Karpas-422 (cell line): ENCODE measurements around the gene C2CD5. TPM values are rescaled to one million over a fixed set of nuclear protein-coding genes. Genes with fewer than 3 reads are reported as not detected.

Experiments
- DNase-seq: peaks from one replicate; pipeline ENCODE4 v3.0.0-alpha.2; 2015
- H2AFZ ChIP-seq: fragments of 200-600 bp; sonication (generic); 2 replicates; pipeline ENCODE4 v1.6.1; 2014; ENCODE audit warnings: antibody characterized with exemption, low read length, mixed read lengths
- H3K27ac ChIP-seq: fragments of 200-600 bp; sonication (generic); 2 replicates; pipeline ENCODE4 v1.5.1; 2014; ENCODE audit warnings: mild to moderate bottlenecking, low read length, moderate library complexity
- H3K27me3 ChIP-seq: fragments of 200-600 bp; sonication (generic); 2 replicates; pipeline ENCODE4 v1.6.1; 2014; ENCODE audit warnings: low read length, mixed read lengths
- H3K36me3 ChIP-seq: fragments of 200-600 bp; sonication (generic); 2 replicates; pipeline ENCODE4 v1.6.1; 2014; ENCODE audit warnings: low read length, mixed read lengths; ENCODE audit not compliant: insufficient read depth
- H3K4me1 ChIP-seq: fragments of 200-600 bp; sonication (generic); 2 replicates; pipeline ENCODE4 v1.6.1; 2014; ENCODE audit warnings: mild to moderate bottlenecking, low read length, mixed read lengths
- H3K4me2 ChIP-seq: fragments of 200-600 bp; sonication (generic); 2 replicates; pipeline ENCODE4 v1.6.1; 2014; ENCODE audit warnings: low read length, low read depth, mild to moderate bottlenecking; ENCODE audit not compliant: poor library complexity, severe bottlenecking
- H3K4me3 ChIP-seq: fragments of 200-600 bp; sonication (generic); 2 replicates; pipeline ENCODE4 v1.5.1; 2014; ENCODE audit warnings: mild to moderate bottlenecking, antibody characterized with exemption, low read length, mixed read lengths
- H3K79me2 ChIP-seq: fragments of 200-600 bp; sonication (generic); 2 replicates; pipeline ENCODE4 v1.6.1; 2014; ENCODE audit warnings: mild to moderate bottlenecking, low read length, mixed read lengths
- H3K9ac ChIP-seq: fragments of 200-600 bp; sonication (generic); 2 replicates; pipeline ENCODE4 v1.6.0; 2014; ENCODE audit warnings: low read length
- H3K9me2 ChIP-seq: fragments of 200-600 bp; sonication (generic), shearing (Covaris generic); replicated peaks from 2 replicates; pipeline ENCODE4 v1.6.0; 2014; ENCODE audit warnings: mild to moderate bottlenecking, low read length, moderate library complexity; ENCODE audit not compliant: insufficient read depth
- H3K9me3 ChIP-seq: fragments of 300-700, 200-600 bp; sonication (generic); 2 replicates; pipeline ENCODE4 v1.6.1; 2014; ENCODE audit warnings: low read length, mixed read lengths
- H4K20me1 ChIP-seq: fragments of 200-600 bp; sonication (generic); 2 replicates; pipeline ENCODE4 v1.6.1; 2014; ENCODE audit warnings: mild to moderate bottlenecking, antibody characterized with exemption, low read length, low read depth; ENCODE audit not compliant: insufficient read depth
- total RNA-seq: library from RNA; depleted of rRNA; stranded (reverse); fragments of >200 nt; shearing (Covaris generic); gene quantifications from 2 replicates; pipeline ENCODE4 v1.2.3, GENCODE V29; 2014; ENCODE audit warnings: low replicate concordance

The C2CD5 gene
- total RNA-seq, 1 experiment from 2014 or later: 71.8 TPM

- no peak for DNase-seq
- Histone ChIP-seq H3K4me1 (peaks cover under 1% of the 10 kb centered on the region; the same call in 1 of the 2 replicates), H3K4me2 (no peak overlapping the region), H3K27me3 (no peaks in the 10 kb centered on the region), H4K20me1 (no peaks in the 10 kb centered on the region), H2AFZ (no peak overlapping the region), H3K9ac (no peak overlapping the region), H3K36me3 (peaks cover 31% of the 10 kb centered on the region; the same call in 1 of the 2 replicates), H3K79me2 (no peaks in the 10 kb centered on the region), H3K9me2 (no peaks in the 10 kb centered on the region), H3K27ac (no peak overlapping the region), H3K9me3 (no peaks in the 10 kb centered on the region), H3K4me3 (no peak overlapping the region)
These were observed 77.2 kb downstream of the C2CD5 start for GRCh38 chr12:22467190-22467589.

GRCh38 chr12:22463306-22463705 lies 81.0 kb downstream of the C2CD5 start:
- Histone ChIP-seq H3K4me1 (peaks cover 15% of the 10 kb centered on the region), H3K4me3 (no peak overlapping the region), H3K27me3 (no peaks in the 10 kb centered on the region), H2AFZ (no peak overlapping the region), H3K79me2 (no peaks in the 10 kb centered on the region), H3K9me3 (no peaks in the 10 kb centered on the region), H3K9ac (no peak overlapping the region), H3K27ac (no peak overlapping the region), H3K9me2 (no peaks in the 10 kb centered on the region), H3K4me2 (no peak overlapping the region), H4K20me1 (no peaks in the 10 kb centered on the region), H3K36me3 (peaks cover 5% of the 10 kb centered on the region; the same call in 1 of the 2 replicates)
- DNase-seq: no peak

GRCh38 chr12:22461786-22462185 lies 82.6 kb downstream of the C2CD5 start:
- H3K4me3 ChIP-seq: no peak overlapping the region
- H4K20me1 ChIP-seq: no peaks in the 10 kb centered on the region
- H3K4me2 ChIP-seq: no peak overlapping the region
- no peak overlapping the region for H3K9ac ChIP-seq
- no peak for DNase-seq
- H3K9me2 ChIP-seq: no peaks in the 10 kb centered on the region
- no peak overlapping the region for H2AFZ ChIP-seq
- peak overlapping the region; percentile 43; the same call in 1 of the 2 replicates for H3K27ac ChIP-seq
- no peaks in the 10 kb centered on the region for H3K27me3 ChIP-seq
- H3K9me3 ChIP-seq: no peaks in the 10 kb centered on the region
- H3K4me1 ChIP-seq: peaks cover 15% of the 10 kb centered on the region
- H3K79me2 ChIP-seq: no peaks in the 10 kb centered on the region
- peaks cover 5% of the 10 kb centered on the region; the same call in 1 of the 2 replicates for H3K36me3 ChIP-seq

- H3K36me3 ChIP-seq: peaks cover 5% of the 10 kb centered on the region; the same call in 1 of the 2 replicates
- no peaks in the 10 kb centered on the region for H3K27me3 ChIP-seq
- H3K4me2 ChIP-seq: no peak overlapping the region
- H3K9me2 ChIP-seq: no peaks in the 10 kb centered on the region
- H3K4me3 ChIP-seq: no peak overlapping the region
- no peak overlapping the region for H3K9ac ChIP-seq
- H3K4me1 ChIP-seq: peaks cover 15% of the 10 kb centered on the region
- no peaks in the 10 kb centered on the region for H3K9me3 ChIP-seq
- DNase-seq: peak; percentile 85
- no peaks in the 10 kb centered on the region for H3K79me2 ChIP-seq
- H2AFZ ChIP-seq: no peak overlapping the region
- no peak overlapping the region for H3K27ac ChIP-seq
- no peaks in the 10 kb centered on the region for H4K20me1 ChIP-seq
These were observed 84.4 kb downstream of the C2CD5 start for GRCh38 chr12:22459838-22460490.

GRCh38 chr12:22458298-22458937 lies 85.9 kb downstream of the C2CD5 start:
- peaks cover 5% of the 10 kb centered on the region; the same call in 1 of the 2 replicates for H3K36me3 ChIP-seq
- no peaks in the 10 kb centered on the region for H4K20me1 ChIP-seq
- no peak overlapping the region for H2AFZ ChIP-seq
- H3K4me2 ChIP-seq: no peak overlapping the region
- DNase-seq: no peak
- no peaks in the 10 kb centered on the region for H3K9me2 ChIP-seq
- no peak overlapping the region for H3K9ac ChIP-seq
- peaks cover 15% of the 10 kb centered on the region for H3K4me1 ChIP-seq
- H3K27me3 ChIP-seq: no peaks in the 10 kb centered on the region
- H3K4me3 ChIP-seq: no peak overlapping the region
- H3K9me3 ChIP-seq: no peaks in the 10 kb centered on the region
- no peak overlapping the region for H3K27ac ChIP-seq
- H3K79me2 ChIP-seq: no peaks in the 10 kb centered on the region

GRCh38 chr12:22457085-22457484 lies 87.3 kb downstream of the C2CD5 start:
- DNase-seq: no peak
- Histone ChIP-seq H3K36me3 (peaks cover 5% of the 10 kb centered on the region; the same call in 1 of the 2 replicates), H2AFZ (no peak overlapping the region), H3K9me3 (no peaks in the 10 kb centered on the region), H3K9ac (no peak overlapping the region), H4K20me1 (no peaks in the 10 kb centered on the region), H3K79me2 (no peaks in the 10 kb centered on the region), H3K9me2 (no peaks in the 10 kb centered on the region), H3K4me1 (peaks cover 13% of the 10 kb centered on the region), H3K4me3 (no peak overlapping the region), H3K27ac (no peak overlapping the region), H3K27me3 (no peaks in the 10 kb centered on the region), H3K4me2 (no peak overlapping the region)

- DNase-seq: no peak
- Histone ChIP-seq H3K9me2 (no peaks in the 10 kb centered on the region), H3K79me2 (no peaks in the 10 kb centered on the region), H3K9me3 (no peaks in the 10 kb centered on the region), H3K27me3 (no peaks in the 10 kb centered on the region), H3K27ac (no peak overlapping the region), H3K9ac (no peak overlapping the region), H3K4me2 (no peak overlapping the region), H3K4me1 (0 out of 2 replicates have a peak, but pooled peaks cover 2% of the 10 kb centered on the region), H3K4me3 (no peak overlapping the region), H2AFZ (no peak overlapping the region), H3K36me3 (peaks cover 8% of the 10 kb centered on the region; the same call in 1 of the 2 replicates), H4K20me1 (no peaks in the 10 kb centered on the region)
These were observed 90.8 kb downstream of the C2CD5 start for GRCh38 chr12:22453511-22453910.

GRCh38 chr12:22447223-22447622 lies 97.1 kb downstream of the C2CD5 start:
- 0 out of 2 replicates have a peak, but pooled peaks cover 2% of the 10 kb centered on the region for H3K4me1 ChIP-seq
- H3K4me3 ChIP-seq: no peak overlapping the region
- no peaks in the 10 kb centered on the region for H3K79me2 ChIP-seq
- H3K4me2 ChIP-seq: no peak overlapping the region
- no peak overlapping the region for H3K27ac ChIP-seq
- no peaks in the 10 kb centered on the region for H3K9me2 ChIP-seq
- no peak for DNase-seq
- no peaks in the 10 kb centered on the region for H3K27me3 ChIP-seq
- H2AFZ ChIP-seq: no peak overlapping the region
- H3K9me3 ChIP-seq: no peaks in the 10 kb centered on the region
- H3K9ac ChIP-seq: no peak overlapping the region
- H3K36me3 ChIP-seq: peaks cover 8% of the 10 kb centered on the region; the same call in 1 of the 2 replicates
- no peaks in the 10 kb centered on the region for H4K20me1 ChIP-seq
